ENCODE measurements around the gene ADRB2.

The ADRB2 gene

DNA sequence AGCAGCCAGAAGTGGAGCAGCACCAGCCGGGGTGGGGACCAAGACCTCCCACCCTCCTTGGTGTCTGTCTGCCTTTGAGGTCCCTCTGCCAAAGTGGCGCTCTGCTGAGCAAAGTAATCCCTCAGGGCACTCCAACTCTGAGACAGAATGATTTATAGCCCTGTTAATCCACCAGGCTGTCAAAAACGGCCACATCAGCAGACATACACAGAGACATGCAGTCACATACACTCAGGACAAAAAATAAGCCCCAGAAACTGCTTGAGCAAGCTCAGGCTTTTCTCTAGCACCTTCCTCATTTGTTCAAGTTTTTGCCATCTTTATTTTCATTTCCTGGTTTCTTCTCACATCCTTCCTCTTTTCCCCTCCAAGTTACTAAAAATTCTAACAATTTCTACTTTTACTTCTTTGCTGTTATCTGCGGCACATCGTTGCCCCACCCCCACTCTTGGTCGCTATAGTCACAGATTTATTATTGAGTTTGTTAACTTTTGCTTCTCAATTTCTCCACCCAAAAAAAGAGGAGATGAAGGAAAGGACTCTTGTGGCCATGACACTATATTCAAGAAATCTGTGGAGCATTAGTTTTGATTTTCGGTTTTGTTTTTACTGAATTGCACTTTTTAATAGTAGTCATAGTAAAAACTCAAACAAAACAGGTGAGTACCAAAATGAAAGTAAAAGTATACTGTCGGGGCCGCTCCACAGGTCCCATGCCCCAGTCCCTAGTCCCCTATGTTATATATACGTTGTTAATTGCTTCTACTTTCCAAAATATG is 17.4 kb upstream of the ADRB2 start:
- H3K4me3 ChIP-seq (ENCODE audit: low read depth, low read length) = no peak overlapping the region
- no peak for DNase-seq (ENCODE audit: low read depth, low spot score)
- TF ChIP-seq, protein P1, sequence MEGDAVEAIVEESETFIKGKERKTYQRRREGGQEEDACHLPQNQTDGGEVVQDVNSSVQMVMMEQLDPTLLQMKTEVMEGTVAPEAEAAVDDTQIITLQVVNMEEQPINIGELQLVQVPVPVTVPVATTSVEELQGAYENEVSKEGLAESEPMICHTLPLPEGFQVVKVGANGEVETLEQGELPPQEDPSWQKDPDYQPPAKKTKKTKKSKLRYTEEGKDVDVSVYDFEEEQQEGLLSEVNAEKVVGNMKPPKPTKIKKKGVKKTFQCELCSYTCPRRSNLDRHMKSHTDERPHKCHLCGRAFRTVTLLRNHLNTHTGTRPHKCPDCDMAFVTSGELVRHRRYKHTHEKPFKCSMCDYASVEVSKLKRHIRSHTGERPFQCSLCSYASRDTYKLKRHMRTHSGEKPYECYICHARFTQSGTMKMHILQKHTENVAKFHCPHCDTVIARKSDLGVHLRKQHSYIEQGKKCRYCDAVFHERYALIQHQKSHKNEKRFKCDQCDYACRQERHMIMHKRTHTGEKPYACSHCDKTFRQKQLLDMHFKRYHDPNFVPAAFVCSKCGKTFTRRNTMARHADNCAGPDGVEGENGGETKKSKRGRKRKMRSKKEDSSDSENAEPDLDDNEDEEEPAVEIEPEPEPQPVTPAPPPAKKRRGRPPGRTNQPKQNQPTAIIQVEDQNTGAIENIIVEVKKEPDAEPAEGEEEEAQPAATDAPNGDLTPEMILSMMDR (IDR thresholded peaks at IDR 0.05; ENCODE audit: insufficient read depth, low read length, missing control alignments) = no peak
- ChIA-PET CTCF (interaction anchor here (1.0 kb wide), 2 partner anchors 10 to 11 kb away, joined by 3 read pairs; no protein-coding TSS in a partner anchor), POLR2A (no interaction called here)

DNA sequence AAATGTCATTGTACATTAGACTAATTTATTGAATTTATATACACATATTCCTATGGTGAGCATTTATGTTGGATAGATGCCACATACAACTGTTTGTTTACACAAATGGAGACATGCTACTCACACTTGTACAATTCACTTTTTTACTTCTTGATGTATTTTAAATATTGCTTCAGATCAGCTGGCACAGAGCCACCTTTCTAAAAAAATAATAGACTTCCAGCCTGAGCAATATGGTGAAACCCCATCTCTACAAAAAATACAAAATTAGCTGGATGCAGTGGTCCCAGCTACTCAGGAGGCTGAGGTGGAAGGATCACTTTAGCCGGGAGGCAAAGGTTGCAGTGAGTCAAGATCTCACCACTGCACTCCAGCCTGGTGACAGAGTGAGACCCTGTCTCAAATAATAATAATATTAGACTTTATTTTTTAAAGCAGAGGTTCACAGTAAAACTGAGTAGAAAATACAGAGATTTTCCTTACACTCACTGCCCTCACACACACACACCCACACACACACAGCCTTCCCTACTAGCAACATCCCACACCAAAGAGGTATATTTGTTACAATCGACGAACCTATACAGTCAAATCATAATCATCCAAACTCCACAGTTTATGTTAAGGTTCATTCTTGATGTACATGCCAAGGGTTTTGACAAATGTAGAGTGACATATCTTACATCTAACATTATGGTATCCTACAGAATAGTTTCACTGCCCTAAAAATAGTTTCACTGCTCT is 16.5 kb upstream of the ADRB2 start:
- DNase-seq (ENCODE audit: low read depth, low spot score) = no peak
- no peak overlapping the region for H3K4me3 ChIP-seq (ENCODE audit: low read depth, low read length)
- TF ChIP-seq, protein P1 (IDR thresholded peaks at IDR 0.05; ENCODE audit: insufficient read depth, low read length, missing control alignments) = no peak
- ChIA-PET POLR2A (no interaction called here), CTCF (no interaction called here)

DNA sequence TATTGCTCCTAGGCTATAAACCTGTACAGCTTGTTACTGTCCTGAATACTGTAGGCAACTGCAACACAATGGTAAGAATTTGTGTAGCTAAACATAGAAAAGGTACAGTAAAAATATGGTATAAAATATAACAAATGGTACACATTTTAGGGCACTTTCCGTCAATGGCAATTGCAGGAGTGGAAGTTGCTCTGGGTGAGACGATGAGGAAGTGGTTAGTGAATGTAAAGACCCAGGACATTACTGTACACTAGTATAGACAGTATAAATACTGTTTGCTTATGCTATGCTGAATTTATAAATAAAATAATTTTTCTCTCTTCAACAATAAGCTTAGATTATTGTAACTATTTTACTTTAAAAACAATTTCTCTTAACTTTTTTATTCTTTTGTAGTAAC is 15.6 kb upstream of the ADRB2 start:
- TF ChIP-seq, protein P1 (IDR thresholded peaks at IDR 0.05; ENCODE audit: insufficient read depth, low read length, missing control alignments) = no peak
- no peak overlapping the region for H3K4me3 ChIP-seq (ENCODE audit: low read depth, low read length)
- no peak for DNase-seq (ENCODE audit: low read depth, low spot score)
- CTCF ChIA-PET = interaction anchor here (1.4 to 2.0 kb wide), 3 partner anchors 10 to 224 kb away, joined by 5 to 16 read pairs (median 5); no protein-coding TSS in a partner anchor
- POLR2A ChIA-PET = no interaction called here

DNA sequence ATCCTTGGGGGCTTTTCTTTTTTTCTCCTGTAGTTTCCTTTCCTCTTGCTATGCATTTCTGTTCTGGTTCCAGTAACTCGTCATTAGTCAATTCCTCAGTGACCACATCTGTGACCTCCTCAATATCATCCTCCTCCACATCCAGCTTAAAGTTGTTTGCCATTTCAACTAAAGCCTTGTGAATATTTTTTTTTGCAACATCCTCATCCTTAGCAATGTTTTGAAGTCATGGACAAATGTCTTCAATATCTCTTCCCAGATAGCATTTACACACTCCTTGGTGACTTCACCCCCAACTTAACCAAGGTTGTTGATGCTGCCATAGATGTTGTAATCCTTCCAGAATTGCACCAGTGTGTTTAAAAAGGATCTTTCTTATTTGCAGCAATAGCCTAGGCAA is 14.7 kb upstream of the ADRB2 start:
- TF ChIP-seq, protein P1 (IDR thresholded peaks at IDR 0.05; ENCODE audit: insufficient read depth, low read length, missing control alignments) = no peak
- no peak overlapping the region for H3K4me3 ChIP-seq (ENCODE audit: low read depth, low read length)
- POLR2A ChIA-PET = no interaction called here
- no peak for DNase-seq (ENCODE audit: low read depth, low spot score)
- CTCF ChIA-PET = interaction anchor here (1.1 to 2.0 kb wide), 4 partner anchors 9 to 223 kb away, joined by 3 to 16 read pairs (median 5); no protein-coding TSS in a partner anchor

DNA sequence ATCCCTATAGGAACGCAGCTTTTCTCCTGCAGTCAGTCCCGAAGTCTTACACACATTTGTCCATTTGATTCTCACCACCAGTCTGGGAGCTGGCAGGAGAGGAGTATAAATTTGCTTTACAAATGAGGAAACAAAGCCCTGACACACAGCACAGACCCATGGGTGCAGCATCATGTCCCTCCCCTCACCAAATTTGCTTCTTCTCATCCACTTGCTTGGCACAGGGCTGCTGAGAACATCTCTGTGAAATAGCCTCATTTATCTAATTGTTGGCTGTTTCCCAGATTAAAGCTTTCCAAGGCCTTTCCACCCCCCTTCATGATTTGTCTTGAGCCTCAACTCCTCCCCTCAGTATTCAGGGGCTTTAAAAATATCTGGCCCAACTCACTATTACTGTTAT is 11.3 kb upstream of the ADRB2 start:
- ChIA-PET CTCF (interaction anchor here (1.2 kb wide), 1 partner anchor 9 kb away, joined by 3 read pairs; no protein-coding TSS in a partner anchor), POLR2A (no interaction called here)
- no peak for DNase-seq (ENCODE audit: low read depth, low spot score)
- TF ChIP-seq, protein P1 (IDR thresholded peaks at IDR 0.05; ENCODE audit: insufficient read depth, low read length, missing control alignments) = no peak
- no peak overlapping the region for H3K4me3 ChIP-seq (ENCODE audit: low read depth, low read length)

DNA sequence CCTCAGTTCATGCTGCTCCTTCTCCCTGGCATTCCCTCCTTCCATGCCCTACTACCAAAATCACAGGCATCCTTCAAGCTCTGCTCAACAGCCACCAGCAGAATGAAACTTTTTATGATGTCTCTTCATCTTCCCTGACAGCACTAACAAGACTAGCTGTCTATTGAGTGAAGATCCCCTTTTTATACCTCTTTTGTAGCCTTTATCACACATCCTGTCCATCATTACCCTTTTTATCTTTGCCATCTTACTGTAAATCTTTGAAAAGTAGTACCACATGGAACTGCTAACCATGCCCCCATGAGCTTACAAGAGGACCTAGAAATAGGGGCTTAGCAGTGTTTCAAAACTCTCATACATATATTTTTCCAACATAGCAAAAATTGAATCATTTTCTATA is 10.8 kb upstream of the ADRB2 start:
- TF ChIP-seq, protein P1 (IDR thresholded peaks at IDR 0.05; ENCODE audit: insufficient read depth, low read length, missing control alignments) = no peak
- CTCF ChIA-PET = interaction anchor here (1.2 kb wide), 1 partner anchor 9 kb away, joined by 3 read pairs; no protein-coding TSS in a partner anchor
- no peak overlapping the region for H3K4me3 ChIP-seq (ENCODE audit: low read depth, low read length)
- no peak for DNase-seq (ENCODE audit: low read depth, low spot score)
- POLR2A ChIA-PET = no interaction called here
